Measurements from ENCODE around the gene PWP2.
"Not testable (repeated sequence)": the region's sequence is repeated elsewhere in the genome, so short reads cannot be mapped to it uniquely, and the experiment has no call there.

The PWP2 gene

DNA sequence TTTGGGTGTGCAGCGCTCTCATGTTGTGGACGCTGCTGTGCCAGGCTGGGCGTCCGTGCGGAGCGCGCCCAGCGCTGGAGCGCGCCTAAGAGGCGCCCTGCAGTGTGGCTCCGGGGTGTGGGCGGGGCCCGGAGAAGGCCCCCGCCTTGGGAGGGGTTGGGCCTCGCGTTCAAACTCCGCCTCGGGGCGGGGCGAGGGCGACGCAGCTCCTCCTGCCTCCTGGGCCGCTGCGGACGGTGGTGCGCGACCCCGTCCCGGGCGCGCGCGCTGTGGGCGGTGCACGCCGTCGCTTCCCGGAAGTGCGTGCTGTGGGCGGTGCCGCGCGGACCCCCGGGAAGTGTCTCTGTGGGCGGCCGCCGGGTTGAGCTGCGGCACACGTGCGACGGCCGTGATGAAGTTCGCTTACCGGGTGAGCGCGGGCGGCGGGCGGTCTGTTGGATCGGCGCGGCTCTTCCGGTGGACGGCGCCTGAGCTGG lies at the start of gene PWP2:
PWP2 (plus strand) TSS at position 374 of the 476 bp plus-strand sequence; CDS start at position 392, 18 bp downstream.
- H3K4me1 Mint-ChIP-seq, H3K36me3 Mint-ChIP-seq, H3K9me3 Mint-ChIP-seq, CTCF ChIA-PET, H3K27ac Mint-ChIP-seq, H3K27me3 Mint-ChIP-seq: not testable (repeated sequence)
- peak within 1 kb of the TSS; percentile 60 for H3K4me3 Mint-ChIP-seq
- DNase-seq: peak; percentile 65

- no peak for DNase-seq
- Mint-ChIP-seq H3K9me3 (no peaks in the 10 kb centered on the region), H3K27ac (peak overlapping the region; percentile 64), H3K4me1 (peaks cover 8% of the 10 kb centered on the region), H3K4me3 (no peak overlapping the region), H3K36me3 (peaks cover 42% of the 10 kb centered on the region), H3K27me3 (no peaks in the 10 kb centered on the region)
- CTCF ChIA-PET: no interaction called here
Observed at GRCh38 chr21:44057960-44058651, 49.1 kb upstream of the PWP2 start.

DNA sequence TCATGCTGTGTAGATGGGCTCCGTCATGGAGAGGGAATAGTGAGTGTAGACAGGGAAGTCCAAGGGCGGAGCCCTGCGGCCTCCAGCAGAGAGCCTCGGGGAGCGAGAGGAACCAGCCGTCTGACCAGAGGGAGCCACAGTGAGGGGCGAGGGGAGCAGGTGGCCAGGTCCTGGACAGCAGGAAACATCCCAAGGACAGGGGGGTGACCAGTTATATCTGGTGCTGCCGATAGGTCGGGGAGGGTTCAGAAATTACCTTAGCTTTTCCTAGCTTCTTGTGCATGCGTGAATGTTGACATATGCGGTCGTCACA lies 48.6 kb upstream of the PWP2 start:
- Mint-ChIP-seq H3K36me3 (peaks cover 46% of the 10 kb centered on the region), H3K27me3 (no peaks in the 10 kb centered on the region), H3K4me3 (no peak overlapping the region), H3K27ac (no peak overlapping the region), H3K4me1 (peaks cover 13% of the 10 kb centered on the region), H3K9me3 (no peaks in the 10 kb centered on the region)
- DNase-seq: no peak
- CTCF ChIA-PET: no interaction called here

DNA sequence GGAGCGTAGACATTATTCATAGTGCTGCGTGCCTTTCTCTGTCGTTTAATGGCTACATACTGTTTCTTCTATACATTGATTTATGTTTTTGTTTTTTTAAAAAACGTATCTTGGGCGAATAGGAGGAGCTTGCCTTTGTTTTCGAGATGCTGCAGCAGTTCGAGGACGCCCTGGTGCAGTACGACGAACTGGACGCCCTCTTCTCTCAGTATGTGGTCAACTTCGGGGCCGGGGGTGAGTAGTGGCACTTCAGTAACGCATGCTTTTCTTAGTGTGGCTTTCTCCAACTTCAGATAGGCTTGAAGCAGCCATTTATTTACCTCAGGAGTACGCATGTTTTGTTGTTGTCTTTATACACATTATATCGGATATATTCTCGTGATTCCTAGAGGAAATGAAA lies 48.2 kb upstream of the PWP2 start:
- no peak overlapping the region for H3K4me3 Mint-ChIP-seq
- no peaks in the 10 kb centered on the region for H3K9me3 Mint-ChIP-seq
- no peaks in the 10 kb centered on the region for H3K27me3 Mint-ChIP-seq
- no peak for DNase-seq
- CTCF ChIA-PET: no interaction called here
- H3K4me1 Mint-ChIP-seq: peaks cover 16% of the 10 kb centered on the region
- H3K27ac Mint-ChIP-seq: no peak overlapping the region
- peaks cover 45% of the 10 kb centered on the region for H3K36me3 Mint-ChIP-seq

DNA sequence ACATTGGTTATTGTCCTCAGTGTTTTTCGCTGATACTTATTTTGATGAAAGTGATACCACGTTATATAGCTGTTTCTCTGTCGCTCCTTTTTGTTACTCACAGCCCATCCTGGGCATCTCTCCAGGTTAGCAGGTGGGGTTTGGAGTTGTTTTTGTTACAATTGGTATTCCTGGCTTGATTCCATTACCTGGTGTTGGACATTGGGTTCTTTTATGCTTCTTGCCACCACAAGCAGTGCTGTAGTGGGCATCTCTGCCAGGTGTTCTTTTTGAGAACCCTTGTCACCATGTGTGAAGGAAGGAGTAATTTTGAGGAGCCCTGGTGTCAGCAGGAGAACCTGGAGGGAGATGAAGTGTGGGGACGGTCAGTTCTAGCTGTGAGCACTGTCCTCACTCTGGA lies 47.5 kb upstream of the PWP2 start:
- H3K36me3 Mint-ChIP-seq: peaks cover 45% of the 10 kb centered on the region
- peak overlapping the region; percentile 52 for H3K27ac Mint-ChIP-seq
- CTCF ChIA-PET: no interaction called here
- H3K27me3 Mint-ChIP-seq: no peaks in the 10 kb centered on the region
- H3K4me1 Mint-ChIP-seq: peaks cover 21% of the 10 kb centered on the region
- DNase-seq: no peak
- H3K4me3 Mint-ChIP-seq: no peak overlapping the region
- no peaks in the 10 kb centered on the region for H3K9me3 Mint-ChIP-seq

DNA sequence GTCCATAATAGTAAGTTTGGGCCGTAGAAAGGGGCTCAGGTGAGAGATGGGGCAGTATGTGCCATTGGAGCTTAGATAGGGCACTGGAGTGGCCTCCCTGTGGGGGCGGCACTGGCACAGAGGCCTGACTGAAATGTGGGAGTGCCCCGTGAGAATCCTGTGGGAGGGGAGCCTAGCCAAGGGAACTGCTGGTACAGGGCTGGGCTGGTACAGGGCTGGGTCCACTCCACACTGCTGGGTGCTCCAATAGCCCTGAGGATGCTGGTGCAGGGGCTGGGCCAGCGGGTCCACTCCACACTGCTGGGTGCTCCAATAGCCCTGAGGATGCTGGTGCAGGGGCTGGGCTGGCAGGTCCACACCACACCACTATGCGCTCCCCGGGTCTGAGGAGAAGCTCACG lies 44.8 kb upstream of the PWP2 start:
- H3K9me3 Mint-ChIP-seq: no peaks in the 10 kb centered on the region
- H3K4me3 Mint-ChIP-seq: no peak overlapping the region
- no peak for DNase-seq
- peaks cover 39% of the 10 kb centered on the region for H3K4me1 Mint-ChIP-seq
- H3K27me3 Mint-ChIP-seq: no peaks in the 10 kb centered on the region
- H3K36me3 Mint-ChIP-seq: peaks cover 41% of the 10 kb centered on the region
- H3K27ac Mint-ChIP-seq: no peak overlapping the region
- CTCF ChIA-PET: no interaction called here

DNA sequence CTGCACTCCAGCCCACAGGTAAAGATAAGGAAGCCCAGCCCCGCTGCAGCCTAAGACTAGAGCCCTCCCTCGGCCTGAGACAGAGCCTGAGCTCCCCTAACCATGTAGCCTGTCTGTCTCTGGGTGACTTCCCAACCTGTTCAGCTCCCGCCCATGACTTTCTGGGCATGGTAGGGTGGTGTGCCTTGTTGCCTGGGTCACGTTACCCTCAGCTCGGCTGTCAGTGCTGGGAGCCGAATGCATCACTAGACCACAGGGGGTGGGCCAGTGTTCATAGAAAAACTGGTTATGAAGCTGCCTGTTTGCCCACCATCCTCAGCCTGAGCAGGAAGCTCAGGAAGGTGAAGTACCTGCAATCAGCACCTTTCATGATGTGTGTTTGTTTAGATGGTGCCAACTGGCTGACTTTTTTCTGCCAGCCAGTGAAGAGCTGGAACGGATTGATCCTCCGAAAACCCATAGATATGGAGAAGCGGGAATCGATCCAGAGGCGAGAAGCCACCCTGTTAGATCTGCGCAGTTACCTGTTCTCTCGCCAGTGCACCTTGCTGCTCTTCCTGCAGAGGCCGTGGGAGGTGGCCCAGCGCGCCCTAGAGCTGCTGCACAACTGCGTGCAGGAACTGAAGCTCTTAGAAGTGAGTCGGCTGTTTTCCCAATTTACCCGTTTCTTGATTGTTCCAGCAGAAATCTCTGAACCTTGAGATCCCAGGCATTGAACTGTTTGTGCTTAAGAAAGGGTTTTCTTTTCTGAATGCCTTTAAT lies 43.9 kb upstream of the PWP2 start:
- H3K36me3 Mint-ChIP-seq: peaks cover 47% of the 10 kb centered on the region
- no peaks in the 10 kb centered on the region for H3K9me3 Mint-ChIP-seq
- no peaks in the 10 kb centered on the region for H3K27me3 Mint-ChIP-seq
- CTCF ChIA-PET: interaction anchor here (1.4 kb wide), 1 partner anchor 11 kb away, joined by 4 read pairs; no protein-coding TSS in a partner anchor
- H3K27ac Mint-ChIP-seq: peak overlapping the region; percentile 81
- no peak overlapping the region for H3K4me3 Mint-ChIP-seq
- no peak for DNase-seq
- peaks cover 34% of the 10 kb centered on the region for H3K4me1 Mint-ChIP-seq

- H3K27me3 Mint-ChIP-seq: no peaks in the 10 kb centered on the region
- CTCF ChIA-PET: interaction anchor here (1.1 kb wide), 1 partner anchor 11 kb away, joined by 3 read pairs; no protein-coding TSS in a partner anchor
- H3K27ac Mint-ChIP-seq: peak overlapping the region; percentile 95
- H3K4me3 Mint-ChIP-seq: peak overlapping the region; percentile 65
- peaks cover 34% of the 10 kb centered on the region for H3K4me1 Mint-ChIP-seq
- no peaks in the 10 kb centered on the region for H3K9me3 Mint-ChIP-seq
- no peak for DNase-seq
- peaks cover 44% of the 10 kb centered on the region for H3K36me3 Mint-ChIP-seq
Observed at GRCh38 chr21:44064852-44065403, 42.3 kb upstream of the PWP2 start.

GRCh38 chr21:44065428-44065827 lies 41.8 kb upstream of the PWP2 start:
- DNase-seq: peak; percentile 77
- H3K9me3 Mint-ChIP-seq: no peaks in the 10 kb centered on the region
- CTCF ChIA-PET: no interaction called here
- H3K27ac Mint-ChIP-seq: peak overlapping the region; percentile 95
- peaks cover 45% of the 10 kb centered on the region for H3K36me3 Mint-ChIP-seq
- peaks cover 34% of the 10 kb centered on the region for H3K4me1 Mint-ChIP-seq
- peak overlapping the region; percentile 65 for H3K4me3 Mint-ChIP-seq
- no peaks in the 10 kb centered on the region for H3K27me3 Mint-ChIP-seq

- Mint-ChIP-seq H3K4me3 (peak overlapping the region; percentile 65), H3K9me3 (no peaks in the 10 kb centered on the region), H3K4me1 (peaks cover 34% of the 10 kb centered on the region), H3K27ac (peak overlapping the region; percentile 95), H3K27me3 (no peaks in the 10 kb centered on the region), H3K36me3 (peaks cover 50% of the 10 kb centered on the region)
- DNase-seq: no peak
- CTCF ChIA-PET: interaction anchor here (0.6 kb wide), 2 partner anchors 128 to 141 kb away, joined by 3 read pairs; no protein-coding TSS in a partner anchor
Observed at GRCh38 chr21:44066116-44066515, 41.1 kb upstream of the PWP2 start.

DNA sequence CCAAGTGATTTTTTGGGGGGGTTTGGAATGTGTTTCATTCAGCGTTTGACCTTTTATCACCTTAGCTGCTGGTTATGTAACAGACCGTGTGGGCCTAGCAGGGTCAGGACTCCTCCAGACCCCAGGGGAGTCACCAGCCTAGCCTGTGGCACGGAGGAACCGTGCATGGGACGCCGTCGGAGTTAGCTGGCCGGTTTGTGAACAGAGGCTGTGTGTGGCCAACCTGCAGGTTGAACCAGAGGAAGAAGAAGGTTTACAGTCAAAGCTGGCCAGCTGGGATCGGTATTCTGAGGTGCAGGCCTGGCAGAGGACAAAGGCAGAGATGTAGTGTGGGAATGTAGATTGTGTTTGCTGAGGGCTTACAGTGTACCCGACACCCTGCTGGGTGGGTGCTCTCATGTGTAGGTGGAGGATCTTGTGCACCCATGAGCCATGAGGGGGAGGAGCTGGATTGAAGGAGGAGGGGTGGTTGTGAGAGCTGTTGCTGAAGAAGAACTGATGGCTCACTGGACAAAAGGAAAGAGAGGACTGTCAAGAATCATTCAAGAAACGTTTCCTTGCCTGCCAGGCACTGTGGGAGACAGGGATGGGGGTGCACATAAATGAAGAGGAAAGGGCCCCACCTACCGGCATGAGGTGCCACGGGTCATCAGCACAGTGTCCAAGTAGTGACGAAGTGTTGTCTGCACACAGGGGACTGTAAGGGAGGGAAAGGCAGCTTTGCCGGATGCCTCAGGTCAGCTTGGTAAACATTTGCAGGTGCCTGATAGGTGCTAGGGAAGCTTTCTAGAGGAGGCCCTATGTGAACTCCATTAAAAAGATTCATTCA lies 40.0 kb upstream of the PWP2 start:
- no peak overlapping the region for H3K4me3 Mint-ChIP-seq
- H3K9me3 Mint-ChIP-seq: no peaks in the 10 kb centered on the region
- H3K4me1 Mint-ChIP-seq: peaks cover 34% of the 10 kb centered on the region
- CTCF ChIA-PET: interaction anchor here (1.0 kb wide), 1 partner anchor 130 kb away, joined by 5 read pairs; no protein-coding TSS in a partner anchor
- peak overlapping the region; percentile 60 for H3K27ac Mint-ChIP-seq
- no peak for DNase-seq
- H3K27me3 Mint-ChIP-seq: no peaks in the 10 kb centered on the region
- H3K36me3 Mint-ChIP-seq: peaks cover 55% of the 10 kb centered on the region

DNA sequence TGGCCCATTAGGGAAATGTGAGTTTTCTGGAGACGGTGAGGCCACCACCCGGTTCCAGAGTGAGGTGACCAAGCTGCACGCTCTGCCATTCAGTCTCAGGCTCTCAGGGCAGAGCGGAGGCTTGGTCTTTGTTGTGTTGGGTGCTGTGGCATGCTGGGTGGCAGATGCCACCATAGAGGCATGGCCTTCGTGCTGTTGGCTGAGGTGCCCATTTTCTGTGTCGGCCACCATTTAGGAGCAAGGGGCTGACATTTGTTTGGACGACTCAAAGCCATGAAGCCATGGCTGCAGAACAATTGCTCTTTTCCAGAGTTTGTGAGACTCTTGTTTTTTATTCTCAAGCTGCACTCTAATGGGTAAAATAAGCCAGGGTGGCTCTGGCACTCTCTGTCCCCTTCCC lies 36.8 kb upstream of the PWP2 start:
- DNase-seq: no peak
- H3K4me3 Mint-ChIP-seq: no peak overlapping the region
- H3K27me3 Mint-ChIP-seq: no peaks in the 10 kb centered on the region
- no peak overlapping the region for H3K27ac Mint-ChIP-seq
- peaks cover 18% of the 10 kb centered on the region for H3K4me1 Mint-ChIP-seq
- CTCF ChIA-PET: no interaction called here
- peaks cover 55% of the 10 kb centered on the region for H3K36me3 Mint-ChIP-seq
- H3K9me3 Mint-ChIP-seq: no peaks in the 10 kb centered on the region

- Mint-ChIP-seq H3K36me3 (peaks cover 55% of the 10 kb centered on the region), H3K4me1 (peaks cover 13% of the 10 kb centered on the region)
- CTCF ChIA-PET: no interaction called here
Observed at GRCh38 chr21:44071359-44072104, 35.7 kb upstream of the PWP2 start.

More at GRCh38 chr21:44071359-44072104, 35.7 kb upstream of the PWP2 start:
- H3K27ac Mint-ChIP-seq: no peak overlapping the region
- DNase-seq: no peak
- H3K4me3 Mint-ChIP-seq: no peak overlapping the region
- no peaks in the 10 kb centered on the region for H3K9me3 Mint-ChIP-seq
- no peaks in the 10 kb centered on the region for H3K27me3 Mint-ChIP-seq
